Kidney (tissue), 14 donors: Measurements from ENCODE around the gene CERS3. TPM values are rescaled to one million over a fixed set of nuclear protein-coding genes. Genes with fewer than 3 reads are reported as not detected.

Experiments used
- DNase-seq, 5 donors: peaks; one replicate each; pipeline ENCODE4 v3.0.0-alpha.2; 2013 to 2020
- FAIRE-seq: peaks from 2 replicates; lab custom pipeline; 2012; peaks lifted over from hg19 to GRCh38; lab: Jason Lieb, UNC
- H3K27ac ChIP-seq, 2 donors: one replicate each; pipeline ENCODE4 v1.7.0; 2013; ENCODE audit warnings: low read depth in 2 of 2, low read length in 2 of 2, inconsistent platforms in 1 of 2
- H3K27me3 ChIP-seq: one replicate; pipeline ENCODE4 v1.7.1; 2013; ENCODE audit warnings: low read length, inconsistent platforms; ENCODE audit not compliant: control insufficient read depth, insufficient read depth
- H3K36me3 ChIP-seq, 3 donors: one replicate each; pipeline versions ENCODE4 v1.7.0 to v1.7.1; 2013; ENCODE audit warnings: low read length in 3 of 3, control low read depth in 1 of 3, inconsistent platforms in 1 of 3; ENCODE audit not compliant: insufficient read depth in 3 of 3, control insufficient read depth in 2 of 3
- H3K4me1 ChIP-seq, 3 donors: one replicate each; pipeline versions ENCODE4 v1.7.0 to v1.7.1; 2013; ENCODE audit warnings: low read length in 3 of 3, inconsistent platforms in 1 of 3, low read depth in 1 of 3; ENCODE audit not compliant: control insufficient read depth in 2 of 3, insufficient read depth in 2 of 3
- H3K4me3 ChIP-seq, 3 donors: one replicate each; pipeline versions ENCODE4 v1.7.0 to v1.8.1; 2013; ENCODE audit warnings: low read length in 3 of 3, control low read depth in 1 of 3, inconsistent platforms in 1 of 3
- H3K9ac ChIP-seq, 3 donors: one replicate each; pipeline versions ENCODE4 v1.7.0 to v1.7.1; 2013; ENCODE audit warnings: low read length in 3 of 3, control low read depth in 1 of 3, inconsistent platforms in 1 of 3
- H3K9me3 ChIP-seq, 3 donors: one replicate each; pipeline versions ENCODE4 v1.7.0 to v1.7.1; 2013; ENCODE audit warnings: low read length in 3 of 3, control low read depth in 1 of 3, inconsistent platforms in 1 of 3; ENCODE audit not compliant: control insufficient read depth in 2 of 3, insufficient read depth in 1 of 3
- CTCF ChIP-seq: IDR thresholded peaks from 3 replicates; pipeline ENCODE4 v1.5.1; 2012; ENCODE audit warnings: mild to moderate bottlenecking, moderate library complexity, borderline replicate concordance; ENCODE audit not compliant: insufficient read depth; ENCODE audit errors: extremely low read depth
- intact Hi-C: fragments of 100-400 bp; cut with DNase I; formaldehyde crosslinking; loops from one replicate; pipeline ENCODE4 v1.11.1; 2022
- polyA plus RNA-seq: library from polyadenylated mRNA; stranded (reverse); fragments of 350-450 nt; fragmentation: Illumina TruSeq; extraction: RNeasy Lipid Tissue Mini Kit (QIAGEN cat#74804); gene quantifications from one replicate; pipeline ENCODE4 v1.2.3, GENCODE V29; 2014; ENCODE audit warnings: low read depth, low replicate concordance; ENCODE audit not compliant: insufficient read depth
- total RNA-seq: library from RNA; stranded (reverse); fragmentation: NEBNext Ultra II Directional; extraction: Animal tissue kit (Norgen Biotek cat#: 25700); gene quantifications from one replicate; pipeline ENCODE4 v1.2.1, GENCODE V29; 2021
- donor health status: control.
- donor health status: control.
- donor health status: control.
- donor health status: control.
- donor health status: control.
- donor health status: DM: yes; HTN: yes; CAD: no.
- donor health status: Normal renal cell carcinoma (clear cell type).

The CERS3 gene
- total and polyA plus RNA-seq, 2 donors from 2014 or later = 0.31 TPM; not detected in 1

- TF ChIP-seq CTCF = no peak
- FAIRE-seq = no peak
- Histone ChIP-seq H3K9ac (no peak overlapping the region), H3K36me3 (no peaks in the 10 kb centered on the region), H3K27ac (no peak overlapping the region), H3K4me3 (no peak overlapping the region), H3K27me3 (no peaks in the 10 kb centered on the region), H3K4me1 (peaks cover 0 to 4% (median 0%) of the 10 kb centered on the region in 3 donors), H3K9me3 (peaks cover 0 to 10% (median 0%) of the 10 kb centered on the region in 3 donors)
- intact Hi-C loops = no loop called here
- no peak for DNase-seq
Measured at GRCh38 chr15:100472736-100473135, 56.0 kb downstream of the CERS3 start.

- FAIRE-seq = no peak
- no peaks in the 10 kb centered on the region for H3K27me3 ChIP-seq
- no peak for DNase-seq
- peaks cover 0 to 7% (median 0%) of the 10 kb centered on the region in 3 donors for H3K9me3 ChIP-seq
- intact Hi-C loops = no loop called here
- no peaks in the 10 kb centered on the region for H3K36me3 ChIP-seq
- TF ChIP-seq CTCF = no peak
- H3K4me3 ChIP-seq = no peak overlapping the region
- no peak overlapping the region for H3K27ac ChIP-seq
- H3K4me1 ChIP-seq = peaks cover 0 to 4% (median 0%) of the 10 kb centered on the region in 3 donors
- H3K9ac ChIP-seq = no peak overlapping the region
Measured at GRCh38 chr15:100471933-100472332, 56.8 kb downstream of the CERS3 start.

- Histone ChIP-seq H3K9me3 (peaks cover 0 to 2% (median 0%) of the 10 kb centered on the region in 3 donors), H3K4me3 (no peak overlapping the region), H3K9ac (no peak overlapping the region), H3K27ac (no peak overlapping the region), H3K4me1 (peaks cover 0 to 4% (median 0%) of the 10 kb centered on the region in 3 donors), H3K36me3 (no peaks in the 10 kb centered on the region), H3K27me3 (no peaks in the 10 kb centered on the region)
- DNase-seq (peak in 1 of 5 donors; percentile 37), FAIRE-seq (no peak)
- intact Hi-C loops = no loop called here
- TF ChIP-seq CTCF = no peak
Measured at GRCh38 chr15:100468285-100468684, 60.5 kb downstream of the CERS3 start.

GRCh38 chr15:100466073-100466472 is 62.7 kb downstream of the CERS3 start:
- Histone ChIP-seq H3K36me3 (no peaks in the 10 kb centered on the region), H3K9me3 (no peaks in the 10 kb centered on the region), H3K9ac (no peak overlapping the region), H3K27ac (no peak overlapping the region), H3K27me3 (no peaks in the 10 kb centered on the region), H3K4me1 (peaks cover 0 to 4% (median 0%) of the 10 kb centered on the region in 3 donors), H3K4me3 (no peak overlapping the region)
- no peak for FAIRE-seq
- no peak for DNase-seq
- intact Hi-C loops = no loop called here
- no peak for TF ChIP-seq CTCF
